ENCODE data around the gene MPPED1. TPM values are rescaled to one million over a fixed set of nuclear protein-coding genes. Genes with fewer than 3 reads are reported as not detected.

The MPPED1 gene
- total and polyA plus RNA-seq, 12 donors, result 0.01 TPM; not detected in 11

GRCh38 chr22:43385770-43386641 is 25.8 kb upstream of the MPPED1 start:
- H3K27me3 ChIP-seq, result peaks cover 0 to 68% (median 40%) of the 10 kb centered on the region in 7 donors
- H3K4me1 ChIP-seq, result peaks cover 0 to 6% (median 0%) of the 10 kb centered on the region in 9 donors
- 6 to 7% methylated on average over 20 of the region's 20 CpGs for WGBS, 2 donors
- no peak overlapping the region for H3K4me3 ChIP-seq
- DNase-seq (peak; percentile 56 to 80), ATAC-seq (peak; percentile 71 to 93 (median 90))
- intact Hi-C loops (cut with DNase I), result loop anchor here (1.0 to 10.0 kb wide), 18 partner anchors 109 to 1241 kb away; no protein-coding TSS in a partner anchor
- TF ChIP-seq CTCF (IDR thresholded peaks at IDR 0.05), result peak; percentile 79 to 96 (median 90)
- peaks cover 0 to 4% (median 0%) of the 10 kb centered on the region in 11 donors for H3K9me3 ChIP-seq
- H3K36me3 ChIP-seq, result no peaks in the 10 kb centered on the region
- H3K27ac ChIP-seq, result no peak overlapping the region

DNA sequence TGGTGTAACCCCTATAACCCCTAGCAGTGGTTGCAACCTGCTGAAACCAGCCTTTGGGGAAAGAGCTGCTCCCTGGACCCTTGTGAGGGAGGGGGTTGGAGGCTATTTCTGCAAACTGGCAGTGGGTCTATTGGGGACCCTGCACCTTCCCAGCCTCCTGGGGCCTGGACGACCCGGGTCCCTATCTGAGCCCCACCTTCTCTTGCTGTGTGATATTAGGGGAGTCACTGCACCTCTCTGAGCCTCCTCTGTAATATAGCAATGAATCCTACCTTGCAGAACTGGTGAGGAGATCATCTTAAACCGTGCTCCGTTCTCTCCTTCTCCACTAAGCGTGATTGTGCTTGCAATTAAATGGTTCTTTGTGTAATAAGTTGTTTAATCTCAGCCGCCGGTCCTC is 24.0 kb upstream of the MPPED1 start:
- no peak for DNase-seq
- Histone ChIP-seq H3K27me3 (peaks cover 0 to 54% (median 39%) of the 10 kb centered on the region in 7 donors), H3K27ac (no peak overlapping the region), H3K4me3 (no peak overlapping the region), H3K36me3 (no peaks in the 10 kb centered on the region), H3K4me1 (peaks cover 0 to 6% (median 0%) of the 10 kb centered on the region in 9 donors), H3K9me3 (peaks cover 0 to 4% (median 0%) of the 10 kb centered on the region in 11 donors)
- WGBS, 2 donors, result 46 to 55% methylated on average over 7 of the region's 7 CpGs
- no peak for TF ChIP-seq CTCF (IDR thresholded peaks at IDR 0.05)
- peak in 1 of 8 donors; percentile 10 for ATAC-seq
- intact Hi-C loops (cut with DNase I), result loop anchor here (2.0 to 10.0 kb wide), 13 partner anchors 113 to 1239 kb away; no protein-coding TSS in a partner anchor

- Histone ChIP-seq H3K27me3 (peaks cover 0 to 50% (median 38%) of the 10 kb centered on the region in 7 donors), H3K4me1 (peaks cover 0 to 6% (median 0%) of the 10 kb centered on the region in 9 donors), H3K36me3 (no peaks in the 10 kb centered on the region), H3K4me3 (no peak overlapping the region), H3K27ac (no peak overlapping the region), H3K9me3 (peaks cover 0 to 4% (median 0%) of the 10 kb centered on the region in 11 donors)
- DNase-seq (peak; percentile 69 to 82), ATAC-seq (peak; percentile 76 to 83 (median 80))
- intact Hi-C loops (cut with DNase I), result loop anchor here (2.0 to 10.0 kb wide), 13 partner anchors 114 to 1239 kb away; no protein-coding TSS in a partner anchor
- TF ChIP-seq CTCF (IDR thresholded peaks at IDR 0.05), result peak; percentile 91 to 100 (median 97)
- 7% methylated on average over 17 of the region's 17 CpGs for WGBS, 2 donors
Observed at GRCh38 chr22:43388420-43388851, 23.4 kb upstream of the MPPED1 start.

DNA sequence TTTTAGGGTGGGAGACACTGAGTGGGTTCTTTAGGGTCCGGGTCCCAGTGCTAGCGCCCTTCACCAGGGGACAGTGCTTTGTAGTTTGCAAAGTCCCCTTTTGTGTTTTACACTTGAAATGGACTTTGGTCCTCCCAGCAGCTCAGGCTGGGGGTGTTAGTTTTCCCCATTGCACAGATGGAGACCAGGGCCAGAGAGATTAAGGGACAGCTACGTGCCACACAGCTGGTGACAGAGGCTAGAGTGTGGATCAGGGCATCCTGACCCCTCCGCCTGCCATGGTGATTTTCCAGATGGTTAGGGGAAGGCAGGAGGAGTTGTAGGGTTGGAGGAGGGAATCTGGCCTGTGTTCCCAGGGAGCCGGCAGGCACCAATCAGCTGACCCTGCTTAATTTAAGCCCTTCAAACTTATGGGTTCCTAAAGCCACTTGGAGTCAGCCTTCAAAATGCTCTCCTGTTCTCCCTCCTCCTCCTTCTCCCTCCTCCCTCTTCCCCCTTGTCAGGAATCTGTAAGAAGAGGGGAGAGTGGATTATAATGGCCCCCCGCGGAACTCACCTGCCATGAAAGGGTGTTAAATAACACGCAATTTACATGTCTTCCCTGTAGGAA is 22.5 kb upstream of the MPPED1 start:
- no peaks in the 10 kb centered on the region for H3K36me3 ChIP-seq
- no peak overlapping the region for H3K4me3 ChIP-seq
- H3K9me3 ChIP-seq, result peaks cover 0 to 9% (median 0%) of the 10 kb centered on the region in 11 donors
- peaks cover 0 to 42% (median 37%) of the 10 kb centered on the region in 7 donors for H3K27me3 ChIP-seq
- no peak for TF ChIP-seq CTCF (IDR thresholded peaks at IDR 0.05)
- H3K27ac ChIP-seq, result no peak overlapping the region
- peaks cover 0 to 6% (median 0%) of the 10 kb centered on the region in 9 donors for H3K4me1 ChIP-seq
- DNase-seq (no peak), ATAC-seq (no peak)
- intact Hi-C loops (cut with DNase I), result loop anchor here (2.0 to 10.0 kb wide), 13 partner anchors 115 to 1238 kb away; no protein-coding TSS in a partner anchor
- WGBS, 2 donors, result 72 to 81% methylated on average over 8 of the region's 8 CpGs

All from heart right ventricle (tissue), 16 donors.